Middle frontal gyrus (tissue), 1 donor: ENCODE measurements around the gene FREY1.

Experiments
- DNase-seq: peaks from one replicate; pipeline ENCODE4 v3.0.0-alpha.2; 2015; ENCODE audit warnings: low spot score; ENCODE audit errors: extremely low spot score

Gene FREY1

GRCh38 chr11:45895553-45896259 lies 11.4 kb downstream of the FREY1 start:
- no peak for DNase-seq

- no peak for DNase-seq
Measured at GRCh38 chr11:45894555-45895247, 12.4 kb downstream of the FREY1 start.

GRCh38 chr11:45892856-45893255 lies 14.2 kb downstream of the FREY1 start:
- no peak for DNase-seq

- DNase-seq = no peak
Measured at GRCh38 chr11:45890886-45891550, 16.1 kb downstream of the FREY1 start.

- no peak for DNase-seq
Measured at GRCh38 chr11:45889966-45890365, 17.1 kb downstream of the FREY1 start.

GRCh38 chr11:45889555-45889954 lies 17.5 kb downstream of the FREY1 start:
- no peak for DNase-seq

- no peak for DNase-seq
Measured at GRCh38 chr11:45887587-45887986, 19.5 kb downstream of the FREY1 start.

GRCh38 chr11:45886816-45887520 lies 20.1 kb downstream of the FREY1 start:
- DNase-seq = no peak

GRCh38 chr11:45885921-45886721 lies 20.9 kb downstream of the FREY1 start:
- no peak for DNase-seq

- DNase-seq = no peak
Measured at GRCh38 chr11:45885274-45885920, 21.7 kb downstream of the FREY1 start, which contains the start of gene MAPK8IP1. Gene MAPK8IP1 (plus strand): TSS chr11:45885651. CDS start chr11:45885821, 170 bp downstream.

GRCh38 chr11:45884596-45885185 lies 22.4 kb downstream of the FREY1 start:
- no peak for DNase-seq

- no peak for DNase-seq
Measured at GRCh38 chr11:45881708-45882368, 25.2 kb downstream of the FREY1 start.

GRCh38 chr11:45880772-45881570 lies 26.1 kb downstream of the FREY1 start:
- DNase-seq = no peak

- no peak for DNase-seq
Measured at GRCh38 chr11:45879803-45880686, 27.0 kb downstream of the FREY1 start.

- no peak for DNase-seq
Measured at GRCh38 chr11:45877845-45878244, 29.2 kb downstream of the FREY1 start.

GRCh38 chr11:45877221-45877620 lies 29.9 kb downstream of the FREY1 start:
- no peak for DNase-seq

GRCh38 chr11:45876401-45876800 lies 30.7 kb downstream of the FREY1 start:
- no peak for DNase-seq
